ENCODE measurements around the gene NAA80. TPM values are rescaled to one million over a fixed set of nuclear protein-coding genes. Genes with fewer than 3 reads are reported as not detected.
"Not testable (repeated sequence)": the region's sequence is repeated elsewhere in the genome, so short reads cannot be mapped to it uniquely, and the experiment has no call there.

The NAA80 gene
- total RNA-seq, 1 donor from 2014 or later = 11.8 TPM

GRCh38 chr3:50293079-50293801 lies 6.0 kb downstream of the NAA80 start:
- DNase-seq (ENCODE audit: extremely low read depth, low read depth, low spot score) = no peak

GRCh38 chr3:50292159-50293078 lies 6.8 kb downstream of the NAA80 start, which contains the start of gene IFRD2:
IFRD2 (minus strand) TSS chr3:50292429; CDS start chr3:50292274, 155 bp downstream.
- DNase-seq (ENCODE audit: extremely low read depth, low read depth, low spot score) = peak; percentile 70

- DNase-seq (ENCODE audit: extremely low read depth, low read depth, low spot score) = no peak
Measured at GRCh38 chr3:50290161-50290641, 9.0 kb downstream of the NAA80 start.

GRCh38 chr3:50289130-50289529 lies 10.1 kb downstream of the NAA80 start:
- no peak for DNase-seq (ENCODE audit: extremely low read depth, low read depth, low spot score)

- DNase-seq (ENCODE audit: extremely low read depth, low read depth, low spot score) = no peak
Measured at GRCh38 chr3:50288387-50289007, 10.7 kb downstream of the NAA80 start.

- no peak for DNase-seq (ENCODE audit: extremely low read depth, low read depth, low spot score)
Measured at GRCh38 chr3:50287262-50287661, 11.9 kb downstream of the NAA80 start.

- no peak for DNase-seq (ENCODE audit: extremely low read depth, low read depth, low spot score)
Measured at GRCh38 chr3:50286322-50287227, 12.6 kb downstream of the NAA80 start.

GRCh38 chr3:50284121-50284520 lies 15.1 kb downstream of the NAA80 start:
- DNase-seq (ENCODE audit: extremely low read depth, low read depth, low spot score) = not testable (repeated sequence)

- no peak for DNase-seq (ENCODE audit: extremely low read depth, low read depth, low spot score)
Measured at GRCh38 chr3:50279255-50280016, 19.8 kb downstream of the NAA80 start.

- DNase-seq (ENCODE audit: extremely low read depth, low read depth, low spot score) = no peak
Measured at GRCh38 chr3:50278880-50279224, 20.4 kb downstream of the NAA80 start, which contains the start of gene LSMEM2. LSMEM2 (plus strand) TSS chr3:50279087; CDS start chr3:50279114, 27 bp downstream.

GRCh38 chr3:50278123-50278879 lies 20.9 kb downstream of the NAA80 start:
- DNase-seq (ENCODE audit: extremely low read depth, low read depth, low spot score) = no peak

GRCh38 chr3:50276762-50277101 lies 22.5 kb downstream of the NAA80 start:
- no peak for DNase-seq (ENCODE audit: extremely low read depth, low read depth, low spot score)

GRCh38 chr3:50275996-50276761 lies 23.0 kb downstream of the NAA80 start:
- DNase-seq (ENCODE audit: extremely low read depth, low read depth, low spot score) = no peak

GRCh38 chr3:50275141-50275995 lies 23.8 kb downstream of the NAA80 start:
- DNase-seq (ENCODE audit: extremely low read depth, low read depth, low spot score) = no peak

GRCh38 chr3:50274371-50275104 lies 24.7 kb downstream of the NAA80 start:
- DNase-seq (ENCODE audit: extremely low read depth, low read depth, low spot score) = no peak

- DNase-seq (ENCODE audit: extremely low read depth, low read depth, low spot score) = no peak
Measured at GRCh38 chr3:50273689-50274065, 25.5 kb downstream of the NAA80 start.

All from glomerular endothelial cell (primary cell).